HG03460 (cell line): Measurements from ENCODE around the gene COPZ1.

ENCODE experiments used
- ATAC-seq: cut with Tn5 transposase; IDR thresholded peaks from one replicate; pipeline ENCODE4 v1.9.1; 2021; ENCODE audit not compliant: unreplicated experiment

Gene COPZ1

GRCh38 chr12:54393207-54393609, 68.3 kb downstream of the COPZ1 start:
- ATAC-seq, result no peak

GRCh38 chr12:54393743-54394142, 68.8 kb downstream of the COPZ1 start:
- ATAC-seq, result no peak

GRCh38 chr12:54394281-54394719, 69.4 kb downstream of the COPZ1 start:
- no peak for ATAC-seq

GRCh38 chr12:54394986-54395385, 70.1 kb downstream of the COPZ1 start:
- no peak for ATAC-seq

- no peak for ATAC-seq
Measured at GRCh38 chr12:54395545-54395944, 70.6 kb downstream of the COPZ1 start.

GRCh38 chr12:54397157-54397556, 72.2 kb downstream of the COPZ1 start:
- no peak for ATAC-seq

GRCh38 chr12:54398218-54398617, 73.3 kb downstream of the COPZ1 start:
- ATAC-seq, result no peak

GRCh38 chr12:54398995-54399793, 74.3 kb downstream of the COPZ1 start:
- ATAC-seq, result no peak

- ATAC-seq, result no peak
Measured at GRCh38 chr12:54401119-54401518, 76.2 kb downstream of the COPZ1 start.
